COLO829 (cell line): ENCODE data around the gene ANXA5.
"Not testable (repeated sequence)": the region's sequence is repeated elsewhere in the genome, so short reads cannot be mapped to it uniquely, and the experiment has no call there.

ENCODE experiments used
- DNase-seq: peaks from one replicate; pipeline ENCODE4 v3.0.0; 2012; ENCODE audit warnings: low spot score

Gene ANXA5

DNA sequence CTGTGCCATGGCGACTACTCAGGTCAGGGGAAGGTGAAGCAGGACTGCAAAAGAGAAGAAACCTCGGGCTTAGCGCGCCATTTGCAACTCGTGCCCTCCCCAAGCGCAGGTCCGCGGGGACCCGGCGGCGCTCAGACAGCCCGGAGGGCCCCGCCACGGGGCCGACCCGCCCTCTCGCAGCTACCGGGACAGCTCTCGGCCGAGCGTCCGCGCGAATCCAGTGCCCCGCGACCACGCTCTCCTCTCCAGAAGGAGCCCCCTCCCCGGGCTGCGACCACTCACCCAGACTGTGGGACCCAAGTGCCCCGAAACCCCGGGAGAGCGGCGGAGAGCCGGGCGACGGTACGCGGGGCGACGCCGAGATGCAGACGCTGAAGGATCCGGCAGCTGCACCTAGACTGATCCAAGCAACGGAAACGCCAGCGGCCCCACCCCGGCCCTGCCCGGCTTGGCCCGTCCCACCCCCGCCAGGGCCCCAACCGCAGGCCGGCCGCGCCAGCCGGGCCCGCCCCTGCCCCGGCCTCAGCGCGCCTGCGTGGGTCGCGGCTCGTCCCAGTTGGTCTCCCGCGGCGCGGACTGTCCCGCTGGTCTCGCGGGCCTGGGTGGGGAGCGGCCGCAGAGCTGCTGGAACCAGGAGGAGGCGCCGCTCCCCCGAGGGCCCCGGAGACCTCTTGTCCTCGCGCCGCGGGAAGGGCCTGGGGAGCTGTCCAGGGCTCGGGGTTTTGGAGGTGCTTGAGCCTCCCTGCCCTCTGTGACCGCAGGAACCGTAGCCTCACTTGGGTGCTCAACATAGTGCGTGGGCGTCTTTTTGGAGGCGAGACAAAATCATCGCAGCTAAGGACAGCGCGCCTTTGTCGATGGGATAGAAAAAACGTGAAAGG is at the start of gene ANXA5:
TSS of gene ANXA5 (minus strand) at position 400 of the 881 bp plus-strand sequence. CDS start at position 9, 391 bp downstream.
- peak; percentile 67 for DNase-seq

DNA sequence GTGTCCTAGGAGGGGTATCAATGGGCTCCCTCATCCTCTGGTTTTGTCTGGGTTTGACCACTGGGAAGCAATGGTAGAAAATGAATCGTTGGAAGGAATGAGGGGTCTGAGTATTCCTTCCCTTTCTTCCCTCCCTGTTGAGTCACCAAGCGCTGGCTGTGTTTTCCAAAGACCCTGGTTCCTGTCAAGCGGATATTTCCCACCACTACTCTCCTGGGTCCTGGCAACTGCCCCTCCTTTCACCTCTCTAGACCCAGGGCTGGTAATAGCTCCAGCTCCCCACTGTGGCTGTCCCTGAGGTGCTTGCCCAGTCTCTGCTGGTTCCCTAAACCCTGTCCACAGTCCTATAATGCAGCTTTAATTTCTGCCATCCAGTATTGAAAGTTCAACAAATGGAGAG is 46.0 kb upstream of the ANXA5 start:
- DNase-seq = no peak

DNA sequence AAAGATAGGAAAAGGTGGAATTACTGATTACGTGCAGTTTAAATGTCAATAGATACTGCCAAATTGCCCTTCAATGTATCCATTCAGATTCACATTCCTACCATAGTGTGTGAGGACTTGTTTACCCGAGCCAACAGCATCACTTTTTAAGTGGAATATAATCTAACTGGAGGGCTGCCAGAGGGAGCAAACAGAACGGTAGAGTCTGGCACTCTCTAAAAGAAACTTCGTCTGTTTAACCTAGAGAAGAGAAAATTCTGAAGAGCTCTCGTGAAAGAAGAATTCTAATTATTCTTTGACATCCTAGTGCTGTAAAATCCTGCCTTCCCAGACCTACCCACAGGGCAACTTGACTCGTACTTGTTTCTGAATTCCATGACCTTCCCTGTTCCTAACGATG is 45.0 kb upstream of the ANXA5 start:
- DNase-seq = no peak

DNA sequence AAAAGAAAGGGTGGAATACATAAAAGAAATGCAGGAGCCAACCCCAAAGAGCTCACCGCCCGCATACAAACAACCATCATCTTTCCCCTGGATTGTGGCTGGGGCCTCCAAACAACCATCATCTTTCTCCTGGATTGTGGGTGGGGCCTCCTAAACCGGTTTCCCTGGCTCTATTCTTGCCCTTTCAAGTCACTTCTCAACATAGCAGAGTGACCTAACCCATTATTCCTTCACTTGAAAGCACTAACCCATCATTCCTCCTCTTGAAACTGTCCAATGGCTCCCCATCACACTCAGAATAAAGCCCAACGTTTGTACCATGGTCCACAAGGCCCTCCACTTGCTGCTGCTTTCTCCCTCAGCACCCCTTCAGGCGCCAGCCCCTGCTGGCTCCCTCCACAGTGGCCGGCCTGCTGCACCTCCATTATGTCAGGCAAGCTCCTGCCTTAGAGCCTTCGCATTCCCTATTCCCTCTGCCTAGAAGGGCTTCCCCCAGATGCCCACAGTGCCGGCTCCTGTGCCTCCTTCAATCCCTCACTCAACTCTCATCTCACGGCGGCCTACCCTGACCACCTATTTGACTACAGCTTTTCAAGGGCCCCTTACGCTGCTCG is 44.1 kb upstream of the ANXA5 start:
- DNase-seq = no peak

DNA sequence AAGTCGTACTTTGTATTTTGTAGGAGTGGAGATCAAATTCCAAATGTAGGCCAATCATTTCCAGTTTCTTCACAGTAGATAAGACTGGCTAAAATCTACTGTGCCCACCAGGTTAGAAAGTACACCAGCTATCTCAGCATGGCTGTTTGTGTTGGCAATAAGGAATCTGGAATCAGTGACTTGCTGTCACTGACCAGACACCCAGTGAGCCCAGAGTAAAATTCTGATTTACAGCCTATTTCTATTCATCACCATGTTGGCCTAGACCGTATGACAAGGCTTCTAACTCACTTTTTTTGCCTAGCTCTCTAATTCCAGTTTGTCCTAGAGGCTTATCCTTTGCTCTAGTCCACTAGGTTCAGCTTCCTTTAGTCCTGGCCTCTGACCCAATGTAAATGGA is 42.8 kb upstream of the ANXA5 start:
- no peak for DNase-seq

DNA sequence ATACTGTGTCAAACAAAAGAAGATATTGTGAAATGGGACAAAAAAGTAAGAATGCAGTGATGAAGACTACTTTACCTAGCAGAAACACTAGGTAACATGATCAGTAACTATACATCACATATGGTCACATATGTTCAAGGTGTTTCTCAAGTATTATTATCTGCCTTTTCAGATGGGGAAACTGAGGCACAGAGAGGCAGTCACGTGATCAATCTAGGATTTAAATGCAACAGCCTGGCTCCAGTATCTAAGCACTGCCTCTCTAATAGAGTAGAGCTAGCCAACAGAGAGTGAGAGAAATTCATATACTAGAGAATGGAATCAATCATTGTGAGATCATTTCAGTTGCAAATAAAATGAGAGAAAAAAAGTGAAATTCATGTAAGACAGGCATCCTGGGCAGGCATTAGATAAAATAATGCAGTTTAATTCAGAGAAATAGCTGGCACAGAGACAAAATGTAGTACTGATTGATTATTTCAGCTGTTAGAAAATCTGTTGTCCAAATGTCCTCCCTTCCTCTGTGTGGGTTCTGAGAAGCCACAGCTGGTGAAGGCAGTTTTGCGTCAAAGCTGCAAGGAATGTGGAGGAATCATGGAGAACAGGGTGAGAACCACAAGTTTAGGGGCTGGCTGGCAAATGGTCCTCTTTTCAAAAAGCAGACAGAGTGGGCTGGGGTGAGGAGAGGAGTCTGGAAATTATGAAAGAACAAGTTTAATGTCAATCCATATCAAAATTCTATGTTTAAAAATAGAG is 42.2 kb upstream of the ANXA5 start:
- DNase-seq = no peak

DNA sequence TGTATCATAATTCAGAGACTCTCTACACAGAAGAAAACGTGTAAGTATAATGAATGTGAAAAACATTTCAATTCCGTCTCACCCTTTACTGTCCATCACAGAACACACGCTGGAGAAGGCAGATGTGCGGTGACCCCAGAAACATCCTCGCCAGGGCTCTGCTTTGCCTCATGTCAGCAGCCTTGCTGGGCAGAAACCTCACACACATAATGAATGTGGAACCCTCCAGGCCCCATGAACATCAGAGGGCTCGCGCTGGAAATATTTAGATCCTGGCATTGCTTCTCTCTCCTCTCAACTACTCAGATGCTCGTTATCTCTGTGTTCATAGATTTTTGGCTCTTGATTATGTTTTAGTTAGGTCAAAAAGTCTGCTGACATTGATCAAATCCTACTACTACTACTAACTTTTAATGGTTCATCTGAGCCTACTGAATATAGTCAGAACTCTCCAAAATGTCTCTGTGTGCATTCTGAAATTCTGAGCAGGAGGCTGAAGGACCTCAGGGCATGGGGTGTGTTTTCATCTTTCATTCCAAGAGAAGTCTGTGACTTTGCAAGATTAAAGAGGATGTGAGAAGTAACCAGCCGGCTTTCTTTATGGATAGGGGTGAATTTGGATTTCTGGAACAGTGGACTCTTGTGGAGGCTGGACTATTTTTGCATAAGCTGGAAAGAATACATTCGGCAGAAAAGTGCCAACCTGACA is 41.2 kb upstream of the ANXA5 start:
- no peak for DNase-seq

DNA sequence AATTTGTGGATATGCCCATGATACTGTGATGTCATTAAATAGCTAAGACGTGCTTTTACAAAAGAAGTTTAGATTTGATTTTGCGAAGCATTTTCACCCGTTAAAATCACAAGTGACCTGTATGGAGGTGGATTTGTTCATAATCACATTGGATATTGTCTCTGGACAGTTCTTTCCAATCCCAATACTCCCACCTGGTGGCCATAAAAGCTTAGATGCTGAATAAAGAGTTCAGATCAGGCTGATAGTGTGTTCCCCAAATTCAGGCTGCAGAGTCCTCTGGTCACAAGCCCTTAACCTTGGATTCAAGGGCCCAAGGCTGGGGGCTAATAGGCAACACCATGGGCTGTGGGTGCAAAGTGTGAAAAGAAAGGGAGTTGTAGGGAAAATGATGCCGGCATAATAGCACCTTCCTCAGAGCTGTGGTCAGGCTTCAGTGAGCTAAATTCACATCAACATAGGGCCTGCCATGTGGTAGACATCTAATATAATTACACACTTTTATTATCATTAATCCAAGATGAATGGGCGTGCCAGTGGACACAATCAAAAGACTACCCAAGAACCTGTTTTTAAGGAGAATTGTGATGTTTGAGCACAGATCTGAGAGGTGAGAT is 40.1 kb upstream of the ANXA5 start:
- peak; percentile 78 for DNase-seq

DNA sequence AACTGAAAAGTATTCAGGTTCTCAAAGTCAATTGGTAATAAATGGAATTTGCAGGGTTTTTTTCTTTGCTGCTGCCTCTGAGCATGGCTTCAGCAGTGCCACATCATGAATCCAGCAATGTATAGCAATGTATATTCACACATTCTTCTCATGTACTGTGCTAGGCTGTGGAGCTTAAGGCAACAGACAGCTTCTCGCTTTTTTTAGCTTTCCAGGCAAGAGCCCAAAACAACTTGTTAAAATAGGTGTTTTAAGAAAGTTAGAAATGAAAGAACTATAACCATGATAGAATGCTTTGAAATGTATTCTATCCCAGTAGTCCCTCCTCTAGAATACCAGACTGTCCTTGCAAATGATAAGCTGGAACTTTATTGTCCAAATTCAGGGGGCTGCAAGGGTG is 37.8 kb upstream of the ANXA5 start:
- DNase-seq = no peak

DNA sequence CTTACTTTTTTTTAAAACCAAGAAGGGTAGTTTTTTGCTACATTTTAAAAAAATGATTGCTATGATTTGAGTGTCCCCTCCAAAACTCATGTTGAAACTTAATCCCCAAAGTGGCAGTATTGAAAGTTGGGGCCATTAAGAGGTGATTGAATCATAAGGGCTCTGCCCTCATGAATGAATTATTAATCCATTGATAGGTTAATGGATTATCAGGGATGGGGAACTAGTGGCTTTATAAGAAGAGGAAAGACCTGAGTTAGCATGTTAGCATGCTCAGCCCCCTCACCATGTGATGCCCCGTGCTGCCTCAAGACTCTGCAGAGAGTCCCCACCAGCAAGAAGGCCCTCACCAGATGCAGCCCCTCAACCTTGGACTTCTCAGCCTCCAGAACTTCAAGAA is 37.2 kb upstream of the ANXA5 start:
- no peak for DNase-seq

DNA sequence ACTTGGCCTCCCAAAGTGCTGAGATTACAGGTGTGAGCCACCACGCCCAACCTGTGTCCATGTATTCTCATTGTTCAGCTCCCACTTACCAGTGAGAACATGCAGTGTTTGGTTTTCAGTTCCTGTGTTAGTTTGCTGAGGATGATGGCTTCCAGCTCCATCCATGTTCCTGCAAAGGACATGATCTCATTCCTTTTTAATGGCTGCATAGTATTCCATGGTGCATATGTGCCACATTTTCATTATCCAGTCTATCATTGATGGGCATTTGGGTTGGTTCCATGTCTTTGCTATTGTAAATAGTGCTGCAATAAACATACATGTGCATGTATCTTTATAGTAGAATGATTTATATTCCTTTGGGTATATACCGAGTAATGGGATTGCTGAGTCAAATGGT is 33.0 kb upstream of the ANXA5 start:
- DNase-seq = not testable (repeated sequence)

DNA sequence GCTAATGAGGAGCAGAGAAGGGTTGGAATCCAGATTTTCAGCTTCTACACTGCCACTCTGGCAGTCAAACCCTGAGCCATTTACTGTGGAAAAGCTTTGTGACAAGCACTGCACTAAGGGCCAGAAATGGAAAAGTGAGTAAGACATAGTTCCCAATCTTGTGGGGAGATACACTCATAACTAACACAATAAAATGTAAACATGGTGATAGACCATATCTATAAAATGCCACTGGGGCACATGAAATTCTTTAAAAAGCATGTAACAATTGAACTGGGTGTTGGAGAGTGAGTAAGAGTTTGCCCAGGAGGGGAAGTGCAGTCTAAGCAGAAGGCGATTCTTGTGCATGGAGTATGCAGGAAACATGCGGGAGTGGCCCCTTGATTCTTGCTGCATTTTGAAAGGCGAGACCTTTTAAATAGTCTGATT is 32.0 kb upstream of the ANXA5 start:
- no peak for DNase-seq

DNA sequence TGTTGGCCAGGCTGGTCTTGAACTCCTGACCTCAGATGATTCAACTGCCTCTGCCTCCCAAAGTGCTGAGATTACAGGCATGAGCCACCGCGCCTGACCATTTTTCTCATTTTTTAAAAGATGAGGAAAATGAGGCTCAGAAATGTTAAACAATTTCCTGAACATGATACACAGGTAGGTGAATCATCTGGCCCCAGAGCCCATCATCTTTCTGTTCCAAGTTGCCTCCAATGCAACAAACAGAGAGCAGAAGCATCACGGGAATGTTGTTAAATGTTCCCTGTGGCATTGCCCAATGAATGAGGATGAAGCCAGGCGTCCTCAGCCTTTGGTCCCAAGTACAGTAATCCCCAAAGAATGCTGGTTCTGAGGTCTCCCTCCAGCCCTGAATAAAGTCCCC is 31.3 kb upstream of the ANXA5 start:
- no peak for DNase-seq

DNA sequence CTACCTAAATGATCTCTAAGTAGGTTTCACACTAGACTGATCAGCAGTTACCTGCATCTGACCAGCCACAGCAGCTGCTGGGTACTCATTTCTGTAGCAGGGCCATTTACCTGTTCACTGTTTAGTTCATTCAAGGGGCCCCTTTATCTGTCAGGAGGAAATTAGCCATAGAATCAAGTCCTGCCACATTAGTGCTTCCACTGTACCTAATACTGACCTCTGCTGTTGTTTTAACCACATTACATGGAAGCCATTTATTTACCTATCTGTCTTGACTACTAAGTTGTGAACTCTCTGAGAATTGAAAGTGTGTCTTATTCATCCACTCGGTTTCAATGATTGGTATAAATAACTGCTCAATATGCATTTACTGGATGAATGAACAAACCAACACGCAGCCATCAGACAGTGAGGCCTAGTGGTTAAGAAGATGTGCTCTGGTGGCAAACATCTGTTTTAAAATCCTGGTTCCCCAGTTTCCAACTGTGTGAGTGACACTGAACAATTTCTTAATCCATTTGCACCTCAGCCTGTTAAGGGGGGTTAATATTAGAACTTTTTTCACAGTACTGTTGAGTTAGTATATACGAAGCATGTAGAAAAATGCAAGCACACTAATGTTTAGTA is 30.0 kb upstream of the ANXA5 start:
- peak; percentile 79 for DNase-seq

DNA sequence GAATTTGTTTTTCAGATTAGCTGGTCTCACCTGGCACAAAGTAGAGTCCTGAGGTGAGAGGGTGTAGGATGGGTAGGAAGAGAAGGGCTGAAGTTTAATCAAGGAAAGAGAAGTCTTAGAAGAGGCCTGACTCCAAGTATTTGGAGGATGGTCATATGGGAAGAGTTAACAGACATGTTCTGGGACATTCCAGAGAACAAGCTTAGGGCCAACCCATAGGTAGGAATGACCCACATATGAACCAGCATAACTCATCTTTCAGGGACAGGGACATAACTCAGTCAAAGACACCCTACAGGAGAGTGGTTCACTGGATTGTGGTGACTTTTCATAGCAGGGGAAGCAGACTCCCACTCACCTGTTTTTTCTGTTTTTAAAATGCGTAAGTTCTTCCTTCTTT is 27.9 kb upstream of the ANXA5 start:
- DNase-seq = no peak

DNA sequence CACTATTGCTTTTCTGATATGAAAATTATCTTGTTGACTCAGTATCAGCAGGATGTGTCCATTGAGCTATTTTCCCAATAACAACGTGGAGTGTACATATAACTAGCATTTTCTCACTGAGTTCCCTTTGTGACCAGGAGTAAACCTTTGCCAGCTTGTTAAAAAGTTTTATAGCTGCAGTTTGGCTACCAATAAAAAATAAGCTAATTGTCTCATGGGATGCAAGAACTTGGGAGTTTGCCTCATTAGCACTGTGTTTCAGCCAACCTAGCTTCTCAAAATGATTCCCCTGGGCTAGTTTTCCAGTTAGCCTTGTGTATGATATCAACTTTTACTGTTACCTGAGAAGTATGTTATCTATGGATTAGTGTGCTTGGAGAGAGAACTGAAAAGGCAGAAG is 24.9 kb upstream of the ANXA5 start:
- DNase-seq = no peak

DNA sequence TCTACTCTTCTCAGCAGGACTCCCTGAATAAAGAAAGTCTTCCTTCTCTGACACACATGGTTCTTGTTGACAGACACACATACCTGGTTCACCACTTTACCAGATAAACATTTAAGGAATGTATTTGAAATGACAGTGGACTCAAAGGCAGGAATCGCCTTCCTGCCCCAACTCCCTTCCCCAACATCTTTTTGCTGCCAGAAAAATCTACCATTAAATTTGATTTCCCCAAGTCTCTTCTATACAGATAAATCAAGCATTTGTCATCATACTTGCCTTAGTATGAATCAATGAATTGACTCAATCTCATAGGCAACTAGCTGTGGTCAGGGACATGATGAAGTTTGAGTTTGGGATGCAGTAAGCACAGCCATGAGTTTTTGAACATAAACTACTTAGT is 23.3 kb upstream of the ANXA5 start:
- DNase-seq = no peak

DNA sequence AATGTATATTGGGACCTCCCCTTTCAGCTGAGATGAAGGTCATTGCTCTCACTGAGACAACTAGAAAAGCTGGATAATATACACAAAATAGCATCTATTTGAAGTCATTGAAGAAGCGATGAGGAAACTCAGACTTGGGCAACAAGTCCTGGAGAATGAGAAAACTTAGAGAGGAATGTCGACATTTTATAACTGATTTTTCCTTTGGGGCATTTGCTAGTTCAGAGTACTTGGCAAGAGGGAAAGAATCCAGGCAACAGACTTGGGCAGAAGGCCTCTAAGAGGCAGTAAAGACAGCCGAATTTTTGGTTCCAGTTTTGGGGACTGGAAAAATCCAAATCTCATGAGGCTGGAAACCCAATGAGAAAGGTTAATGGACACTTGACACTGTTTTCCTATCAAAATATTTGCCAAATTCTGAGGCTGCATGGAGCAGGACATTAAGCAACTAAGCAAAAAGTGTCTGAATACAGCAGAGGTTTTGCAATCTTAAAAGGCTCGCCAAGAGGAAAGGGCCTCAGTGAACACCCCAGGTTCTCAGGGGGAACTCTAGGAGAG is 21.0 kb upstream of the ANXA5 start:
- DNase-seq = no peak

DNA sequence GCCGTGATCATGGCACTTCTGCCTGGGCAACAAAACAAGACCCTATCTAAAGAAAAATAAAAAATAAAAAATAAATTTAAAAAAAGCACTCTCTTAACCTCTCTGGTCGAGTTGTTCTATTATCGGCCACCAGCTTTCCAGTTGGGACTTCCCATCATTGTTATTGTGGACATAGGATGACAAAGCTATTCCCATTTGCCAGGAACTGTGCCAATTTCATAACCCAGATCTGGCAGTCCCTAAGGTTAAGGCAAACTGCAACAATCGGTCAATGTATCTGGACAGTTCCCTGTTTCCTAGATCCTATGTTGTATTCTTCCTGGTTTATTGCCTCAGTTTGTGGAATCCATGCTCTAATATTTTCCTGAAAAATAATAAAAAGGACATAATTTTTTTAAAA is 17.8 kb upstream of the ANXA5 start:
- DNase-seq = no peak

DNA sequence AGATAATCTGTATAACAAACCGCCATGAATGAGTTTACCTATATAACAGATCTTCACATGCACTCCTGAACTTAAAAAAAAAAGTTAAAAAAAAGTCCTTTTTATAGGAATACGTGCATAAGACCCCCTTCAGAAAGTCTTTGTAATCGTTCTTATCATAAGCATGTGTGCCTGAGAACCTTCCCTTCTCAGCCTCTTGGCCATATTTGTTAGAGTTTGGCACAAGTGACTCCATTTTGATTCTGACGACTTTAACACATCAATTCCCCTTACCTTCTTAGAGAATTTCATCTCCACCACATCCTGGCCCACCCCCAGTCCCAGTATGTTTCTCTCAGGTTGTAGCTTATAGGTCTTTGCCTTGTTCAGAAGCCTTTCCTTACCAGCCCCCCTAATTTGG is 16.0 kb upstream of the ANXA5 start:
- no peak for DNase-seq

DNA sequence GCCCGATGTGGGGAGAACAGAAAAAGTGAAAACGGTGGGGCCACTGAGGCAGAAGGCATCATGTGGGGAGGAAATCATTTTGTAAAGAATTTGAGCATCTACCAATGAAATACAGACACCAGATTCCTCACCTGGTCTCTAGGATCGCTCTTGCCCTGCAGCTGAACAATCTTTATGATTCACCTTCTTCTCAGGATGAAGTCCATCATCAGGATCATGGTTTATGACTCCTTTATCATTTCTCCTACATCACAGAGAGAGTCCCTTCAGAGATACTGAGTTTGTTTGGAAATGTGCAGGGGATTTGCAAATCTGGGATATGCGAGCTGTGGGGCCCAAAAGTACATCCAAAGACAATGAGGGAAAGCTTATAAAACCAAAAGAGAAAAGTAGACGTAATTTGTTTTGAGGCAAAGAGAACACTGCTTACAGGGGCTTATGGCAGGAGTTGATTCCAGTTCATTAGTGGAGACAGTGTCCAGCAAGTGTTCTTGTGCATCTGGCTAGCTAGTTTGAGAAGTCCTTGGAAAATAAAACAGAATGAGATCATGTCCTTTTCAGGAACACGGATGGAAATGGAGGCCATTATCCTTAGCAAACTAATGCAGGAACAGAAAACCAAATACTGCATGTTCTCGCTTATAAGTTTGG is 15.3 kb upstream of the ANXA5 start:
- DNase-seq = no peak
